Activated CD8-positive, alpha-beta memory T cell treated with anti-CD3 and anti-CD28 coated beads for 4 hours (primary cell): ENCODE results near the gene PSMB3.
A peak's percentile ranks its signal among the peaks of the same experiment; 100 is the strongest.
"Not testable (repeated sequence)": the region's sequence is repeated elsewhere in the genome, so short reads cannot be mapped to it uniquely, and the experiment has no call there.

Experiments
- DNase-seq, 2 donors: peaks; one replicate each; pipeline ENCODE4 v3.0.0-alpha.2; 2020; ENCODE audit warnings: low read depth in 2 of 2

Gene PSMB3

GRCh38 chr17:38716368-38717005 lies 36.1 kb upstream of the PSMB3 start:
- no peak for DNase-seq

GRCh38 chr17:38717139-38717745 lies 35.3 kb upstream of the PSMB3 start:
- no peak for DNase-seq

DNA sequence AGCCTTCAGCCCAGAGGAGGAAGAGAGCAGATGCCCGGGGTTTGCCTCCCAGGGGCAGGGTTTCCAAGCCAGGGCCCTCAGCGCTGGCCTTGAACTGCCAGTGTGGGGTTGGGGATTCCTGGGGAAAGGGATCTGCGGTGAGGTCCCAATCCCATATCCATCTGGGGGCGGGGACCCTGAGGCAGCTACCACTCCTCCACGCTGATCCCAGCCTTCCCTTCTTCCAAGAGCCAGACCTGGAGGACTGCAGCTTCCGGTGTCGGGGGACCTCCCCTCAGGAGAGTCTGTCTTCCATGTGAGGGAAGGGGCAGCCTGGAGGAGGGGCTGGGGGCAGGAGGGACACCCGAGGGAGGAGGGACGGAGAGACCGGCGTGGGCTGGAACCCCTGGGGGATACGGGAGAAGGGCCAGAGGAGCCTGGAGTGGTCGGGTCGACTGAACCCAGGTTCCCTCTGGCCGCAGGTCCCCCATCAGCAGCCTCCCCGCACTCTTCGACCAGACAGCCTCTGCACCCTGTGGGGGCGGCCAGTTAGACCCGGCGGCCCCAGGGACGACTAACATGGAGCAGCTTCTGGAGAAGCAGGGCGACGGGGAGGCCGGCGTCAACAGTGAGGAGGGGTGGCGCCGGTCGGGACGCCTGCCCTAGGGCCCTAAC lies 33.1 kb upstream of the PSMB3 start:
- DNase-seq = no peak

DNA sequence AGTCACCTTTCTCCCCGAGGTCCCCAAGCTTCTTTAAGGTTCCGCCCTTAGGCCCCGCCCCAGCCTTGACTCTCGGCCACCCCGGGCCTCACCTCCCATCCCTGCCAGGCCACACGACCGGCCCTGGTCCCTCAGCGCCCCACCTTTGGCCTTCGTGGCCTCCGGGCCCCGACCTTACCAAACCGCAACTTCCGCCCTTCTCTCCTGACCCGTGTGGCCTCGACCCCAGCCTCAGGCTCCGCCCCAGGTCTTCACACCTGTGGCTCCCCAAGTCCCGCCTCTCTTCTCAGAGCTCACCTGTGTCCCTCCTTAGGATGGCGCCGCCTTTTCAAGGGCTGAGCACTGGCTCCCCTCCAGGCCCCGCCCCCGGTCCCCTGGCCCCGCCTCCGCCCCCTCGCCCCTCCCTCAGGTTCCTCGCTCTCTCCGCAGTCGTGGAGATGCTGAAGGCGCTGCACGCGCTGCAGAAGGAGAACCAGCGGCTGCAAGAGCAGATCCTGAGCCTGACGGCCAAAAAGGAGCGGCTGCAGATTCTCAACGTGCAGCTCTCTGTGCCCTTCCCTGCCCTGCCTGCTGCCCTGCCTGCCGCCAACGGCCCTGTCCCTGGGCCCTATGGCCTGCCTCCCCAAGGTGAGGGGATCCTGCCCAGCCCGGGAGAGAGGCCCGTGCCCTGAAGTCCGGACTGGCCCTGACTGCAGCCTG lies 32.4 kb upstream of the PSMB3 start:
- no peak for DNase-seq

- DNase-seq = no peak
Observed at GRCh38 chr17:38720941-38721340, 31.6 kb upstream of the PSMB3 start.

- DNase-seq = no peak
Observed at GRCh38 chr17:38721802-38722201, 30.7 kb upstream of the PSMB3 start.

GRCh38 chr17:38724337-38724988 lies 28.1 kb upstream of the PSMB3 start:
- DNase-seq = no peak

DNA sequence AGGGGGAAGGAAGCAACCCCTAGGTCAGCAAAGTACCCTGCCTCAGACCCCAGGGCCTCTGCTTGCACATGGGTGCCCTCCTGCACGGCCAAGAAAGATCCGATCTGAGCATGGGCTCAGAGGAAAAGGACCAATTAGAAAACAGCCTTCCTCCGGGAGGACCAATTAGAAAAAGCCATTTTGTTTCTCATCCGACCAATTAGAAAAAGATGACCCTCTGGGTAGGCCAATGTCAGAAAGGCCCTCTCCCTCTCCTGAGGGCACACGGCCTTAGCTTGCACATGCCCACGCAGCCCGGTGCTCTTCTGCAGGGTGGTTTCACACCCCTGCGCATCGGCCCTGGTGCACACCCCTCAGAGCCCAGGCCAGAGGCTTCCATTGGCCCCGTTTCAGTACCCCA lies 27.5 kb upstream of the PSMB3 start:
- DNase-seq = no peak

GRCh38 chr17:38726145-38726544 lies 26.4 kb upstream of the PSMB3 start:
- not testable (repeated sequence) for DNase-seq

- peak; percentile 65 to 76 for DNase-seq
Observed at GRCh38 chr17:38727736-38728135, 24.8 kb upstream of the PSMB3 start.

- DNase-seq = peak; percentile 63 to 72
Observed at GRCh38 chr17:38728290-38728831, 24.2 kb upstream of the PSMB3 start.

DNA sequence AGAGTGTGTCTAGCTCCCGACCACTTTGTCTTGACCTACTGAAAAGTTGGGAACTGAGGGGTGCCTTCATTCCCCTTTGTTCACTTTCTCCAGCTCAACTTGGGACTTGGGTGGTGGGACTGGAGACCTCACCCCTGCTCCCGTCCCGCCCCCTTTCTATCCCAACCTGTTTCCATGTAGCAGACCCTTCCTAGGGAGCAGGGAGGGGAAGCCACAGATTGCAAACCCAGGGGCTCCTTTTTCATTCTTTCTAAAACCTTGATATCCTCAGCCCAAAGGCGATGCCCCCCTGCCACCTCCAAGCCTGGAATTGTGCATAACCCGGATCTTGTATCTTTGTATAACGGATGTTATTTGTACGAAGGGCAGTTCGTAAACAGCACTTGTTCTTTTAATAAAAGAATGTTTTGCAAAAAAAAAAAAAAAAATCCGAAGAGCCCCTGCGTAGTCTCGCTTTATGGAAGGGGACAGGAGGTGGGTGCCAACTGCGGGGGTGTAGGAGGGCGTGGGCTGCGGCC lies 23.1 kb upstream of the PSMB3 start:
- DNase-seq = no peak

DNA sequence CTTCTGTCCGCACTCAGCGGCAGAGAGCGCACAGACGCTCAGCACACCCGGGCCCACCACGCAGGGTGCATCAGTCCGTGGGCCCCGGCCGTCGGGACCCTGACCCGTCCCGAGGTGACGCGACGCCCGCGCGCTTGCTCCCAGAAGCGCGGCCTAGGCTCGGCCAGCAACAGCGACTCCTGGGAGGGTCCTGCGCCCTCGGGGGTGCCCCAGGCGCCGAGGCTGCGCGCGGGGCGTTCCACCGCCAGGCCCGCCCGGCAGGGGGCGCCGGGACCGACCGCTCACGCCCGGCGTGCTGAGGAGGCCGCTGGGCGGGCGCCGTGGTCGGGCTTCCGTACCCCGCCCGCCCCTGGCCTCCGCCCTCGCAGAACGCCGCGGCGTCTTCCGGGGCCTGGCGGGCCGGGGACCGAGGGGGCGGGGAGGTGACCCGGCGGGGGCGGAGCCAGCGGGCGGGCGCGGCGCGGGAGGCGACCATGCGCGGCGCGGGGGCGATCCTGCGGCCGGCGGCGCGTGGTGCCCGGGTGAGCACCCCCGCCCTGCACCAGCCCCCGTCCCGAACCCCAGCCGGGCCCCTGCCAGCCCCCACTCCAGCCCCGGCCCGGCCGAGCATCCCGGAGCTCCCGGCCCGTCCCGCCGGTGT lies 22.5 kb upstream of the PSMB3 start, which contains the start of gene CISD3:
Gene CISD3 (plus strand): TSS at position 456 of the 640 bp plus-strand sequence. CDS start 18 bp downstream, at position 474.
- peak; percentile 67 to 73 for DNase-seq

GRCh38 chr17:38730526-38731379 lies 21.8 kb upstream of the PSMB3 start:
- DNase-seq = no peak

DNA sequence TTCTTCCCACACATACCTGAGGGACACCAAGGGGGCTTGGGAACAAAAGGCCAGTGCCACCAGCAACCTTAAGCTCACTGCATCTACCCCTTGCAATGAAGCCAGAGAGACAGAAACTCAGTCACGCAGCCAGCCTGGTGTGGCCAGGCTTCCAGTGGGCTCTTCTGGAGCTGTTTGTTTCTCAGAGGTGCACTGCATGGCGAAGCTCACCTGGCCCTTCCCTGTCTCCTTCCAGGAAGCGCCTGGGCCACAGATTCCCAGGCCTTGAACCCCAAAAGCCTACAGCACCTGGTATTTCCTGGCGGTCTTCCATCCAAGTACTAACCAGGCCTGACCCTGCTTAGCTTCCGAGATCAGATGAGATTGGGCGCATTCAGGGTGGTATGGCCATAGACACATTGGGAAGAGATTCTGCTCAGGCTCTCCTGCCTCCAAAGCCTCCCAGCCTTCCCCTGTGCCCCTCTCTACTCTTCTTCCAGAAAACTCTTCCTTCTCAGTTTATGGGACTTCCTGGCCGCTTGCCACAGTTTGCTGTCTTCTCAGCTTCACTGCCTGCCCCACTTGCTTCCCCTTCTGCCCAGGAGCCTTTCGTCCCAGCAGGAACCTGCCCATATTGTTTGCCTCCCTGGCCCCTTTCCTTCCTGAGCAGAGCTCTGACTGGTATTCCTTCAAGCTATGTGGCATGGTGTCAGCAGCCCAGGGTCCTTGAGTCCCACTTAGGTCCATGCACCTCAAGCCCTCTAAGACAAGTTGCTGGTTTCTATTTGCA lies 20.8 kb upstream of the PSMB3 start:
- DNase-seq = no peak

DNA sequence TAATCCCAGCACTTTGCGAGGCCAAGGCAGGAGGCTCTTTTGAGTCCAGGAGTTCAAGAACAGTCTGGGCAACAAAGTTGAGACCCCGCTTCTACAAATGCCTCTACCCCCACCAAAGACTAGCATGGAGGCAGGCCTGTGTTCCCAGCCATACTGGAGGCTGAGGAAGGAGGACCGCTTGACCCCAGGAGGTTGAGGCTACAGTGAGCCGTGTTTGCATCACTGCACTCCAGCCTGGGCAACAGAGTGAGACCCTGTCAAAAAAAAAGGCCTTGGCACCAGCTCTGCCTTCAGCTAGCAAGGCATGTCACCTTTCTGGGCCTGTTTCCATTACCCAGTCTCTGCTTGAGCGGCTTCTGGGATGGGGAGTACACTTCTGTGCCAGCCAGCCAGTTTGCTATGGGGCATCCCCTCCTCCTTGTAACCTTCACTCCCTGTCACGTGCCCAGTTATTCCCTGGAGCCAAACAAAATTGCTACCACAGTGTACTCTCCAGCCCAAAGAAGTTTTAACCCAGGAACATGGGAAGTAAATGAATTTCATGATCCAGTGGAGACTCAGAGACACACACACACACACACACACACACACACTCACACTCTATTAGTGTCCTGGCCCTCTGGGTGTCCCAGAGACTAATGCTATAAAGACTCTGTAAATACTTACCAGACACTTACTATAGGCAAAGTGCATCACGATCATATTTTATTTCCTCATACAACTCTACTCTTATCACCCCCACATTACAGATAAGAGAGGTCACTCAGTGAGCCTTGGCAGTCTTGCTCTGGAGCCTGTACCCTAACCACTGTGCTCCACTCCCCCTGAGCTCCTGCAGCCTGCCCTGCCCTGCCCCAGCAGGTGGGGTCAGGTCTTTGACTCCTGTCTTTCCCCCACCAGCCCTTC lies 19.9 kb upstream of the PSMB3 start:
- DNase-seq = no peak

- DNase-seq = no peak
Observed at GRCh38 chr17:38733282-38733981, 19.1 kb upstream of the PSMB3 start.
